Coronary artery (tissue), 2 donors: ENCODE results near the gene ANK3.

Experiments
- DNase-seq: peaks from one replicate; pipeline ENCODE4 v3.0.0-alpha.2; 2017; ENCODE audit warnings: low spot score
- H3K27ac ChIP-seq, 2 donors: fragments of 200-600 bp; sonication (generic); one replicate each; pipeline ENCODE4 v1.5.1; 2016 to 2019
- H3K4me3 ChIP-seq: fragments of 200-600 bp; sonication (generic); 2 replicates; pipeline ENCODE4 v1.5.1; 2016; ENCODE audit warnings: mild to moderate bottlenecking, moderate library complexity
- CTCF ChIP-seq: fragments of 200-600 bp; sonication (generic); IDR thresholded peaks from one replicate; pipeline ENCODE4 v1.5.1; 2019; ENCODE audit warnings: antibody characterized with exemption

The ANK3 gene

GRCh38 chr10:60239228-60239627 lies 150.4 kb downstream of the ANK3 start:
- Histone ChIP-seq H3K27ac (no peak overlapping the region), H3K4me3 (no peak overlapping the region)
- no peak for DNase-seq
- no peak for TF ChIP-seq CTCF

DNA sequence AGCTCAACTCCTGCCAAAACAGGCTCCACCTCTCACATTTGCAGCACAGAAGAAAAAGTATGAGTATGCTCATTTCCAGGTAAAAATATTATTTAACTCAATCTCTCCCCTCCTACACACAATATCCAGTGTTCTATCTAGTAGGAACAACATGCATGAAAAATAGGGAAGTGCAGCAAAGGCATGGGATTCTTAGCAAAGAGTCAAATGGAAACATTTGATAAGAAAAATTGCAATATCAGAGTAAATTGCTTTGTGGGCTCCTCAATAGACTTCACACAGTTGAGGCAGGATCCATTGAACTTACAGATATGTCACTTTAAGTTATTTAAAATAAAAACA lies 150.9 kb downstream of the ANK3 start:
- Histone ChIP-seq H3K4me3 (peak overlapping the region; percentile 53), H3K27ac (peak overlapping the region in 1 of 2 donors; percentile 23)
- no peak for DNase-seq
- TF ChIP-seq CTCF, result no peak

DNA sequence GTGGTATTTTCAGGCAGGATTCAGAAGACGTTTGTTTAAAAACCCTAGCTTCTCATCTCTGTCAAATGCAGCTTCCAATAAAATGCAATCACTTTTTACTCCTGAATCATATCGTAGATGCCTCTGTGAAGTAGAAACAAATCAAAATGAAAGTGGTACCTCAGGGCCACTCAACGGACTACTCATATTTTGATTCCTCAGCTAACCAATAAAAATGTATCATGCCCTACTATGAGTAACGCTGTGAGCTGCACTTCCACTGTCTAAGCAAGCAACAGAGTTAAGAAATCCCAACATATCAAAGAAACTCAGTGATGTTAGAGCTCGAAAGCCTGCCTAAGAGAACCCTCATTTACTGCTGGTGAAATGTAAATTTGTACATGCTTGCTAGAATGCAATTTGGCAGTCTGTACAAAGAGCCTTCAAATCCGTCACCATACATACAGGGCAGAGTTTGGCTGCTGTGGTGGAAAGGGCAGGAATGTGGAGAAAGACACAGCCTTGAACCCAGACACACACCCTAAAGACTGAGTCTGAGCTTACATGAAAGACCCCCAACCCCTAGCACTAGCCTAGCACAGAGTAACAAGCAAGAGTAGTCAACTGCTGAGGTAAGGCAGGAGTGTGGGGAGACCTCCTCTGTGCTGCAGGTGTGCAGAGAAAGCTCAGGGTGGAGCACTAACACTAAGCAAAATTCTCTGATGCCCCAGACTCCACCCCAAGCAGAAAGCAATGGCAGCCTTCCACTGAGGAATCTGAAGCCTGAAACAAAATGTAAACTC lies 151.5 kb downstream of the ANK3 start:
- no peak for DNase-seq
- peak overlapping the region; percentile 23 to 34 for H3K27ac ChIP-seq
- peak overlapping the region; percentile 53 for H3K4me3 ChIP-seq
- TF ChIP-seq CTCF, result no peak

- Histone ChIP-seq H3K27ac (peak overlapping the region; percentile 23 to 35), H3K4me3 (no peak overlapping the region)
- no peak for DNase-seq
- no peak for TF ChIP-seq CTCF
These were observed 152.7 kb downstream of the ANK3 start for GRCh38 chr10:60236869-60237524.

- DNase-seq, result no peak
- H3K27ac ChIP-seq, result peak overlapping the region in 1 of 2 donors; percentile 19
- no peak for TF ChIP-seq CTCF
- no peak overlapping the region for H3K4me3 ChIP-seq
These were observed 154.7 kb downstream of the ANK3 start for GRCh38 chr10:60235001-60235400.

- no peak for TF ChIP-seq CTCF
- DNase-seq, result no peak
- no peak overlapping the region for H3K4me3 ChIP-seq
- H3K27ac ChIP-seq, result no peak overlapping the region
These were observed 155.1 kb downstream of the ANK3 start for GRCh38 chr10:60234551-60234950.

DNA sequence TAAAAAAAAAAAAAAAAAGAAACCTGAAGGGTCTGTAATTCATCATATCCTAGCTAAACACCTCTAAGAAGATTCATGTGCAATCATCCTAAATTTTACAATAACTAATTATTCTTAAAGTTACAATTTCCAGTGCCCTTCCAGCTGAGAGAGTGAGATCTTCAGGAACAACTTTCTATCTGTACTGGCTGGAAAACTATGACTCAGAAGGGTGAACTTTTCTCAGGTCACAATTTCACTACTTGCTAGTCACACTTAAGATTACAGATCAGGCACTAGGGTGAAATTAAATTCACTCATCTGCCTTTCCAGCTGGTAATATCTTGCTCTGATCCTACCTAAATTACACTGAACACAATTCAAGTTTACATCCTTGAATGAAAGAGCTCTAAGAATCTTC lies 158.8 kb downstream of the ANK3 start:
- no peak for DNase-seq
- no peak for TF ChIP-seq CTCF
- H3K27ac ChIP-seq, result peak overlapping the region in 1 of 2 donors; percentile 13
- no peak overlapping the region for H3K4me3 ChIP-seq
